ENCODE data around the gene NOVA2. TPM values are rescaled to one million over a fixed set of nuclear protein-coding genes. Genes with fewer than 3 reads are reported as not detected.

NOVA2 gene
- total RNA-seq, 1 experiment from 2014 or later = not detected

DNA sequence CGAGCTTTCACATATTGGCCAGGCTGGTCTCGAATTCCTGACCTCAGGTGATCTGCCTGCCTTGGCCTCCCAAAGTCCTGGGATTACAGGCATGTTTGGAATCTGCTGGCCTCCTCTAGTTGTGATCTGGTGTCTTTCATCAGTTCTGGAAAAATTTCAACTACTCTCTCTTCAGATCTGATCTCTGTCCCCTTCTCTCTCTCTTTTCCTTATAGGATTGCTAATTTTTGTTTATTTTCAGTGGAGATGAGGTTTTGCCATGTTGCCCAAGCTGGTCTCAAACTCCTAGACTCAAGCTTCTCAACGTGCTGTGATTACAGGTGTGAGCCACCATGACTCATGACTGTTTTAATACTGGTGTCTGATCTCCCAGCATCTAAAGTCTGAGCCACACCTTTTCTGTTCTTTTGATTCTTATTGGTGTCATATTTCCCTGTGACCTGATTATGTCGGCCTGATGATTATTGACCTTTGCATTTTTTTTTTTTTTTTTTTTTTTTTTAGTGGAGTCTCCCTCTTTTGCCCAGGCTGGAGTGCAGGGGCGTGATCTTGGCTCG is 48.7 kb downstream of the NOVA2 start:
- Mint-ChIP-seq H3K9me3 (ENCODE audit: unreplicated experiment) (no peaks in the 10 kb centered on the region), H3K4me3 (ENCODE audit: unreplicated experiment) (no peak overlapping the region), H3K4me1 (ENCODE audit: insufficient read depth, unreplicated experiment) (peaks cover 17% of the 10 kb centered on the region), H3K27me3 (ENCODE audit: insufficient read depth, unreplicated experiment) (peaks cover 7% of the 10 kb centered on the region), H3K27ac (ENCODE audit: low read depth, unreplicated experiment) (no peak overlapping the region), H3K36me3 (ENCODE audit: insufficient read depth, unreplicated experiment) (no peaks in the 10 kb centered on the region)
- TF ChIP-seq, protein P1, sequence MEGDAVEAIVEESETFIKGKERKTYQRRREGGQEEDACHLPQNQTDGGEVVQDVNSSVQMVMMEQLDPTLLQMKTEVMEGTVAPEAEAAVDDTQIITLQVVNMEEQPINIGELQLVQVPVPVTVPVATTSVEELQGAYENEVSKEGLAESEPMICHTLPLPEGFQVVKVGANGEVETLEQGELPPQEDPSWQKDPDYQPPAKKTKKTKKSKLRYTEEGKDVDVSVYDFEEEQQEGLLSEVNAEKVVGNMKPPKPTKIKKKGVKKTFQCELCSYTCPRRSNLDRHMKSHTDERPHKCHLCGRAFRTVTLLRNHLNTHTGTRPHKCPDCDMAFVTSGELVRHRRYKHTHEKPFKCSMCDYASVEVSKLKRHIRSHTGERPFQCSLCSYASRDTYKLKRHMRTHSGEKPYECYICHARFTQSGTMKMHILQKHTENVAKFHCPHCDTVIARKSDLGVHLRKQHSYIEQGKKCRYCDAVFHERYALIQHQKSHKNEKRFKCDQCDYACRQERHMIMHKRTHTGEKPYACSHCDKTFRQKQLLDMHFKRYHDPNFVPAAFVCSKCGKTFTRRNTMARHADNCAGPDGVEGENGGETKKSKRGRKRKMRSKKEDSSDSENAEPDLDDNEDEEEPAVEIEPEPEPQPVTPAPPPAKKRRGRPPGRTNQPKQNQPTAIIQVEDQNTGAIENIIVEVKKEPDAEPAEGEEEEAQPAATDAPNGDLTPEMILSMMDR (IDR thresholded peaks at IDR 0.05; ENCODE audit: unreplicated experiment) = no peak
- CTCF ChIA-PET = no interaction called here
- DNase-seq (ENCODE audit: unreplicated experiment) = no peak
- no TSS peak for BruUV-seq (replicated peaks)
- intact Hi-C loops (cut with micrococcal nuclease) = no loop called here
- POLR2A ChIA-PET = interaction anchor here (0.7 kb wide), 1 partner anchor 70 kb away, joined by 4 read pairs; the partner anchor contains the start of gene CCDC61

DNA sequence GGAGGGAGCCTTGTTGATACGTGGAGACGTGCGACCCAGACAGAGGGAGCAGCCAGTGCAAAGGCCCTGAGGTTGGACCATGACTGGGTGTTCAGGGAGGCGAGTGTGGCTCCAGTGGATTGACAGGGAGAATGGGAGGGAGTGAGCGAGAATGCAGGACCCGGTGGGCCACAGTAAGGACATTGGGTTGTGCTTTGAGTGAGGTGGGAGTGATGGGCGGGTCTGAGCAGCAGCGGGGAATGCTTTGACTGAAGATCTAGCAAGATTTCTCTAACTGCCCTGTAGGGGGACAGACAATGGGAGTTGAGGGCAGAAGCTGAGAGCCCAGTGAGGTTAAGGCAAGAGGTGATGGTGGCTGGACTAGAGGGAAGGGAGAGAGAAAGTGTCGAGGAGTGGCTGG is 51.4 kb downstream of the NOVA2 start:
- intact Hi-C loops (cut with micrococcal nuclease) = no loop called here
- peaks cover 15% of the 10 kb centered on the region for H3K27me3 Mint-ChIP-seq (ENCODE audit: insufficient read depth, unreplicated experiment)
- POLR2A ChIA-PET = no interaction called here

DNA sequence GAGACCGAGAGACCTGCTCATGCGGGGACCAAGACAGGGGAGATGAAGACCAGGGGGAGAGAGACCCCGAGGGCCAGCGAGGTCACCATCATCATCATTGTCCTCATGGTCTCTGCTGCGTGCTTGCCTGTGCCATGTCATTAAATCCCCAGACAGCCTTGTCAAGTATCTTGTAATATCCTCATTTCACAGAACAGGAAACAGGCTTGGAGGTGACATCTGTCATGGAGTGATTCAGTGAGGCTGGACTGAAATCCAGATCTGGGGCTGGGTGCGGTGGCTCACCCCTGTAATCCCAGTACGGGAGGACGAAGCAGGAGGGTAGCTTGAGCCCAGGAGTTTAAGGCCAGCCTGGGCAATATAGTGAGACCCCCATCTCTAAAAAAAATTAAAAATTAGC is 53.2 kb downstream of the NOVA2 start:
- Mint-ChIP-seq H3K27ac (ENCODE audit: low read depth, unreplicated experiment) (no peak overlapping the region), H3K4me3 (ENCODE audit: unreplicated experiment) (no peak overlapping the region), H3K4me1 (ENCODE audit: insufficient read depth, unreplicated experiment) (peaks cover 5% of the 10 kb centered on the region), H3K27me3 (ENCODE audit: insufficient read depth, unreplicated experiment) (peaks cover 25% of the 10 kb centered on the region), H3K9me3 (ENCODE audit: unreplicated experiment) (no peaks in the 10 kb centered on the region), H3K36me3 (ENCODE audit: insufficient read depth, unreplicated experiment) (no peaks in the 10 kb centered on the region)
- TF ChIP-seq, protein P1 (IDR thresholded peaks at IDR 0.05; ENCODE audit: unreplicated experiment) = no peak
- ChIA-PET CTCF (no interaction called here), POLR2A (interaction anchor here (1.1 to 2.5 kb wide), 2 partner anchors 18 to 74 kb away, joined by 3 to 9 read pairs; partner anchors contain the start of genes CCDC61 and MYPOP)
- intact Hi-C loops (cut with micrococcal nuclease) = no loop called here
- no TSS peak for BruUV-seq (replicated peaks)
- DNase-seq (ENCODE audit: unreplicated experiment) = no peak

More for the DNA sequence above, 51.4 kb downstream of the NOVA2 start:
- TF ChIP-seq, protein P1 (IDR thresholded peaks at IDR 0.05; ENCODE audit: unreplicated experiment) = no peak
- CTCF ChIA-PET = no interaction called here
- Mint-ChIP-seq H3K36me3 (ENCODE audit: insufficient read depth, unreplicated experiment) (no peaks in the 10 kb centered on the region), H3K27ac (ENCODE audit: low read depth, unreplicated experiment) (no peak overlapping the region), H3K4me1 (ENCODE audit: insufficient read depth, unreplicated experiment) (peaks cover 6% of the 10 kb centered on the region), H3K9me3 (ENCODE audit: unreplicated experiment) (no peaks in the 10 kb centered on the region), H3K4me3 (ENCODE audit: unreplicated experiment) (no peak overlapping the region)
- no TSS peak for BruUV-seq (replicated peaks)
- DNase-seq (ENCODE audit: unreplicated experiment) = no peak

DNA sequence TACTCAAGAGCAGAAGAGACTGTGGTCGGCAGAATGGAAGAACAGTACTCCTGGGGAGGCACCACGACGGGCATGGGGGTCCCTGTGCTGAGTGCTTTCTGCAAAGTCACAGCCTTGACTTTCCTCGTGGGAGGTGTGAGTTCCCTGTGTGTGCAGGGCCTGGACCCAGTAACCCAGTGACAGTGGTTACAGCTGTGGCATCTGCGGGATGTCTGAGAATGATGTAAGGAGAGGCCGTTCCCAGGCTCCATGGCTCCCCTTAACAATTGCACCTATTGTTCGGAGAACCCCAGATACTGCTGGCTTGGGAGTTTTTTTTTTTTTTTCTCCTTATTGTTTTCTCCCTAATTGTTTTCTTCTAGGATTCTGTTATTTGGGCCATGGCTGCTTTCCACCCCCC is 54.0 kb downstream of the NOVA2 start:
- Mint-ChIP-seq H3K27ac (ENCODE audit: low read depth, unreplicated experiment) (no peak overlapping the region), H3K9me3 (ENCODE audit: unreplicated experiment) (no peaks in the 10 kb centered on the region), H3K36me3 (ENCODE audit: insufficient read depth, unreplicated experiment) (no peaks in the 10 kb centered on the region), H3K4me1 (ENCODE audit: insufficient read depth, unreplicated experiment) (no peaks in the 10 kb centered on the region), H3K4me3 (ENCODE audit: unreplicated experiment) (no peak overlapping the region), H3K27me3 (ENCODE audit: insufficient read depth, unreplicated experiment) (peaks cover 25% of the 10 kb centered on the region)
- intact Hi-C loops (cut with micrococcal nuclease) = no loop called here
- no peak for DNase-seq (ENCODE audit: unreplicated experiment)
- TF ChIP-seq, protein P1 (IDR thresholded peaks at IDR 0.05; ENCODE audit: unreplicated experiment) = no peak
- ChIA-PET POLR2A (interaction anchor here (1.1 to 2.5 kb wide), 2 partner anchors 17 to 75 kb away, joined by 3 to 9 read pairs; partner anchors contain the start of genes CCDC61 and MYPOP), CTCF (no interaction called here)
- no TSS peak for BruUV-seq (replicated peaks)

All from MCF 10A (cell line).